GM19328 (cell line): Measurements from ENCODE around the gene ZNF506.
"Not testable (repeated sequence)": the region's sequence is repeated elsewhere in the genome, so short reads cannot be mapped to it uniquely, and the experiment has no call there.

ENCODE experiments used
- ATAC-seq: cut with Tn5 transposase; IDR thresholded peaks from one replicate; pipeline ENCODE4 v1.9.1; 2021; ENCODE audit warnings: mild to moderate bottlenecking, moderate library complexity; ENCODE audit not compliant: unreplicated experiment

ZNF506 gene

GRCh38 chr19:19821366-19821951 lies at the start of gene ZNF506:
TSS of gene ZNF506 (minus strand) at chr19:19821750. CDS start at chr19:19821603, 147 bp downstream.
- peak; percentile 90 for ATAC-seq

- not testable (repeated sequence) for ATAC-seq
These were observed 48.5 kb upstream of the ZNF506 start for GRCh38 chr19:19870086-19870485.

GRCh38 chr19:19866611-19867248 lies 45.2 kb upstream of the ZNF506 start:
- no peak for ATAC-seq

GRCh38 chr19:19865750-19866610 lies 44.4 kb upstream of the ZNF506 start, which contains the start of gene ZNF253:
TSS of gene ZNF253 (plus strand) at chr19:19865882. CDS start at chr19:19865997, 115 bp downstream.
- peak; percentile 96 for ATAC-seq

GRCh38 chr19:19860756-19861390 lies 39.3 kb upstream of the ZNF506 start:
- ATAC-seq: no peak

- ATAC-seq: no peak
These were observed 37.2 kb upstream of the ZNF506 start for GRCh38 chr19:19858751-19859150.

- not testable (repeated sequence) for ATAC-seq
These were observed 30.2 kb upstream of the ZNF506 start for GRCh38 chr19:19851740-19852139.

- ATAC-seq: no peak
These were observed 27.5 kb upstream of the ZNF506 start for GRCh38 chr19:19849056-19849455.

GRCh38 chr19:19847781-19848180 lies 26.2 kb upstream of the ZNF506 start:
- ATAC-seq: no peak

GRCh38 chr19:19835560-19836038 lies 14.0 kb upstream of the ZNF506 start:
- no peak for ATAC-seq

- ATAC-seq: no peak
These were observed 5.3 kb upstream of the ZNF506 start for GRCh38 chr19:19826875-19827274.

- ATAC-seq: no peak
These were observed 2.4 kb upstream of the ZNF506 start for GRCh38 chr19:19823916-19824315.

GRCh38 chr19:19821976-19822375 lies 426 bp upstream of the ZNF506 start:
- not testable (repeated sequence) for ATAC-seq

- no peak for ATAC-seq
These were observed 703 bp downstream of the ZNF506 start for GRCh38 chr19:19820774-19821320.

- ATAC-seq: no peak
These were observed 4.2 kb downstream of the ZNF506 start for GRCh38 chr19:19817357-19817756.

GRCh38 chr19:19816679-19817078 lies 4.9 kb downstream of the ZNF506 start:
- ATAC-seq: no peak

GRCh38 chr19:19811999-19812398 lies 9.6 kb downstream of the ZNF506 start:
- ATAC-seq: not testable (repeated sequence)

GRCh38 chr19:19805480-19805879 lies 16.1 kb downstream of the ZNF506 start:
- ATAC-seq: no peak

GRCh38 chr19:19788015-19788414 lies 33.5 kb downstream of the ZNF506 start:
- ATAC-seq: no peak

GRCh38 chr19:19785476-19785875 lies 36.1 kb downstream of the ZNF506 start:
- ATAC-seq: not testable (repeated sequence)

GRCh38 chr19:19782783-19783182 lies 38.8 kb downstream of the ZNF506 start:
- ATAC-seq: no peak
